Stimulated activated CD8-positive, alpha-beta memory T cell treated with anti-CD3 and anti-CD28 coated beads, Interleukin-4, amount 100 ng/mL, for 24 hours (primary cell): Measurements from ENCODE around the gene C16orf74.

ENCODE experiments used
- DNase-seq: peaks from one replicate; pipeline ENCODE4 v3.0.0-alpha.2; 2020; ENCODE audit warnings: low read depth

C16orf74 gene

GRCh38 chr16:85746460-85747215 is 4.3 kb downstream of the C16orf74 start:
- DNase-seq = no peak

DNA sequence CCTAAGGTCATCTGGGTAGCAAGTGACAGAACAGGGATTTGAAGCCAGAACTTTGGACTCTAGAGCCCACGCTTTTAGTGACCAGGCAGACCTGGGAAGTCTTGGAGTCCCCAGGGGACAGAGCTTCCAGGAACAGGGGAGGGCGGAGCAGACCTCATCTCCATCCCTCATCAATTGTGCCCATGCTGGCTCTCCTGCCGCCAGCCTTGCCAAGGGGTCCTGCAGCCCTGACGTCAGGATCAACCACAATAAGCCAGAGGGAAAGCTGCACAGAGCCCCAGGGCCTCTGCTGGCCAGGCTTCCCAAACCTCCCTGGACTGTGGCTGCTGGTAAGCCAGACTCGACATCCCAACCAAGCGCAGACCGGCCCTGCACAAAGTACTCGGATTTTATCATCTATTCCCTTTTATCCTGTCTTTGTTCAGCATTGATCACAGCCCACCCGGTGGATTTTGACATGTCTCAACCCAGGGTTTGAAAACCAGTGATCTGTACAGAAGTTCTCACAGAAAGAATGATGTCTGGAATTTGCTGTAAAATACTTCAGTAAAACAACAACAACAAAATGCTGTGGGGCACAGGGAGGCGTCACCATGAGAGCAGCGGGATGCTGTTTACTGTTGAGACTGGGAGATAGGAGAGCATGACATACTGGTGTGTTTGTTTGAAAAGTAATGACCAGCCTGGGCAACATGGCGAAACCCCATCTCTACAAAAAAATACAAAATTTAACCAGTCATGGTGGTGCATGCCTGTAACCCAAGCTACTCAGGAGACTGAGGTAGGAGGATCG is 11.8 kb downstream of the C16orf74 start:
- no peak for DNase-seq

DNA sequence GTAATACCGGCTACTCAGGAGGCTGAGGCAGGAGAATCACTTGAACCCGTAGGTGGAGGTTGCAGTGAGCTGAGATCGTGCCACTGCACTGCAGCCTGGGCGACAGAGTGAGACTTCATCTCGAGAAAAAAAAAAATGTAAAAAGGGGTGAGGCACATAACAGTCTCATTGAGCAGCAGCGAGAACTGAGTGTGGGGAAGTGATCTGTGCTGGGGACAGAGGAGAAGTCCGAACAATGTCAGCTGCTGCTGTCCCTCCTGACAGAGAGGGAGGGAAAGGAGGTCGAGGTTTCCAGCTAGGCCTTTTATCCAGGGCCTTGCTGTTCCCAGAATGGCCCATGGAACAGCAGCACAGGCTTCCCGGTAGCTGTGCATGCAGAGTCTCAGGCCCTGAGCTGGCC is 14.0 kb downstream of the C16orf74 start:
- no peak for DNase-seq

GRCh38 chr16:85735946-85736345 is 14.9 kb downstream of the C16orf74 start:
- no peak for DNase-seq

- peak; percentile 18 for DNase-seq
These were observed 15.7 kb downstream of the C16orf74 start for GRCh38 chr16:85735225-85735635.

GRCh38 chr16:85734311-85735017 is 16.4 kb downstream of the C16orf74 start:
- no peak for DNase-seq

GRCh38 chr16:85733839-85734170 is 17.1 kb downstream of the C16orf74 start:
- no peak for DNase-seq

DNA sequence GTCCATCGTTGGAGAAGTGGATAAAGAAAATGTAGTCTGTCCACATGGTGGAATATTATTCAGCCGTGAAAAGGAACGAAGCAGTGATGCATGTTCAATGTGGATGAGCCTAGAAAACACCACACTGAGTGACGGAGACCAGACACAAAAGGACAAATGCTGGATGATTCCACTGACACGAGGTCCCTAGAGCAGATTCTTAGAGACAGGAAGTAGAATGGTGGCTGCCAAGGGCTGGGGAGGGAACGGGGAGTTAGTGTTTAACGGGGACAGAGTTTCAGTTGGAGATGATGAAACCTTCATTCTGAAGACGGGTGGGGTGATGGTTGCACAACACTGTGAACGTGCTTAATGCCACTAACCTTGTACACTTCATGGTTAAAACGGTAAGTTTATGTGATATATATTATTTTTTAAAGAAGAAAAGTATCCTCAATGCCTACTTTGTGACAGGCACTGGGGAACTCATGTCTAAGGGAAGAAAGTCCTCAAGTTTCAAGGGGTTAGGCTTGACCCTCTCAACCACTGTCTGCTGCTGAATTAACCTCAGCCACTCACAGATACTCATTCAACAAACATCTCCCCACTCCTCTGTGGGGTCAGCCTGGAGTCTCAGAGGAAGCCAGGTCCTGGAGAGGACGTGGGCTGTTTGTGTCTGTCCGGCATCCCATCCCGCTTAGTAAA is 17.6 kb downstream of the C16orf74 start:
- DNase-seq = no peak

GRCh38 chr16:85731179-85731578 is 19.7 kb downstream of the C16orf74 start:
- no peak for DNase-seq

GRCh38 chr16:85730186-85730465 is 20.8 kb downstream of the C16orf74 start:
- no peak for DNase-seq

GRCh38 chr16:85729452-85730185 is 21.3 kb downstream of the C16orf74 start:
- DNase-seq = no peak

GRCh38 chr16:85728879-85729278 is 22.0 kb downstream of the C16orf74 start:
- no peak for DNase-seq

DNA sequence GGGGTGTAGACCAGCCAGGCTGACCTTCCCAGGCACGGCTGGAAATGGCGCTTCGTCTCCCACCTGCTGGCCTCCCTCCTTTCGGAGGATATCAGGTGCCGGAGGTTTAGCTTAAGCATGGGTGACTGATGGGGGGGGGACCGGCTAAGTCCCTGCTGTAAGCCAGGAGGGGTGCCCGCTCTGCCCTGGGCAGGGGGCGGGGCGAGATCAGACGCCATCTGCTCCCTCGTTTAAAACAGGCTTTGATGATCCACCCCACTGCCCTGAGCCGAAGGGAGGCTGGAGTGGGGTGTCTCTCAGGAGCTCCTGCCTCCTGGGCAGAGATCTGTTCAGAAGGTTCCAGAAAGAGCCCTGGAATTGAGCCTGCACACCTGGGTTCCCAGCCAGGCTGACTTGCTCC is 26.0 kb downstream of the C16orf74 start:
- DNase-seq = no peak

DNA sequence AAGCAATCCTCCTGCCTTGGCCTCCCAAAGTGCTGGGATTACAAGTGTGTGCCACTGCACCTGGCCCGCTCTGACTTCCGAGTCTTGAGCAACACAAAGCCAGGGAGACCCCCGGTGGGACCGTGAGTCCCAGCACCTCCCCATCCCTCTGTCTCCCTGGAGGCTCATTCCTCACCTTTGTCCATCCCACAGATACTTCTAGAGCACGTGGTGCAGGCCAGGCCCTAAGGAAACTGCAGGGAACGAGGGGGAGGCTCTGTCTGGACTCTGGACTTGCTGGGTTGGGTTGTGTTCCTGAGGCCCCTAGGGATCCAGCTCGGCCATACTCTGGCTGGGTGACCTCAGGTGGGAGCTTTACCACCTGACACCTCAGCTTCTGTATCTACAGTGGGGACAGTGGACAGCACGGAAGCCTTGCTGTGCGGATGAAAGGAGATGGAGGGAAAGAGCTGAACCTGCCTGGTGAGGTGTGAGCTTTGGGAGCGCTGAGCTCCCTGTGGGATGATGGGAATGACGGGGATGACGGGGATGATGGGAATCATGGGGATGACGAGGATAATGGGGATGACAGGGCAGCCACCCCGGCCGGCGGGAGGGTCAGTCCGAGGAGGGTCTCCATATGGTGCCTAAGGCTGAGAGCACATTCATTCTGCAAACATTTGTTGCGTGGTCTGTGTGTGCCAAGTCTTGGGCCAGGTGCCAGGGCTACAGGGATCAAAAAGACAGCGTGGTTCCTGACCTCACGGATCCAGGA is 26.6 kb downstream of the C16orf74 start:
- no peak for DNase-seq

- DNase-seq = no peak
These were observed 28.6 kb downstream of the C16orf74 start for GRCh38 chr16:85722128-85722893.

- no peak for DNase-seq
These were observed 30.6 kb downstream of the C16orf74 start for GRCh38 chr16:85720302-85720637.

GRCh38 chr16:85719605-85720301 is 31.1 kb downstream of the C16orf74 start:
- no peak for DNase-seq

GRCh38 chr16:85718682-85719081 is 32.2 kb downstream of the C16orf74 start:
- DNase-seq = no peak

DNA sequence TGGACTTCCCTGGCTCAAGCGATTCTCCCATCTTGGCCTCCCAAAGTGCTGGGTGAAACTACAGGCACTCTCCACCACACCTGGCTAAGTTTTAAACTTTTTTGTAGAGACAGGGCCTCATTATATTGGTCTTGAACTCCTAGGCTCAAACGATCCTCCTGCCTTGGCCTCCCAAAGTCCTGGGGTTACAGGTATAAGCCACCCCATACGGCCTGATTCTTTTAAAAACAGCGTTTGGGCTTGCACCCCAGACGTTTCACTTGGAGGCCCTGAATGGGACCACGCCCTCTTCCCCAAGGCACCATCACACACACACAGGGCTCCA is 32.8 kb downstream of the C16orf74 start:
- DNase-seq = no peak
